ENCODE results near the gene FRAS1.

DNA sequence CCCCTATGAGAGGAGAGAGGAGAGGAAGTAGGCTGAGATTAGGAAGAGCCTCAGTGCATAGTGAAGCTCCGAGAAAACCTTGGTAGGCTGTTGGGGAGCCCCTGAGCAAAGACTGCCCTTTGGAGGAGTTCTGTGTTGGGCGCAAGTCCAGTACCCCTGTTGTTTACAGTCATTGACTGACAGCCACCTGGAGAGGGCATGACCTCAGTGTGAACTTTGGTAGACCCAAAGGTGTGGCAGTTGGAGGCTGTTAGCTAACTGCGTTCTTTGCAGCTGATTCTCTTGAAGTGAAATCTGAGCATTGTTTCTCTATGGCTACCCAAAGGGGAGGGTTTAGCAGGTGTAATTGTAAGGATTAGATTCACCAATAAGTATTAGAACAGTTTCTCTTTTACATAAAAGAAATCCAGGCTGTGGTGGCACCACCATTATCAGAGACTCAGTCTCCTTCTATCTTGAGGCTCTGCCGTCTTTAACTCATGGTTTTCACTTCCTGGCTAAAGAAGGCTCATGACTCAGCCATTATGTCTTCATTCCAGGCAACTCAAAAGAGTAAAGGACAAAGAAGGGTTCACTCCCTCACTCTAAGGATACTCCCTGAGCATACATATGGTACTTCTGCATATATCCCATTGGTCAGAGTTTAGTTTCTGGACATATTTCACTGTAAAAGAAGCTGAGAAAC is 527.9 kb downstream of the FRAS1 start:
- TF ChIP-seq YY1 (IDR thresholded peaks at IDR 0.05; ENCODE audit: low read depth, low read length) (no peak), CTCF (IDR thresholded peaks at IDR 0.05; ENCODE audit: control extremely low read depth in 1 of 3, insufficient read depth in 1 of 3, low read depth in 1 of 3, low read length in 3 of 3) (no peak), PHF8 (conservative IDR thresholded peaks at IDR 0.05; ENCODE audit: low read depth, low read length) (no peak), EZH2 (IDR thresholded peaks at IDR 0.05; ENCODE audit: low read depth, low read length, severe bottlenecking) (no peak), USF2 (IDR thresholded peaks at IDR 0.05; ENCODE audit: low read length) (no peak), HDAC6 (IDR thresholded peaks at IDR 0.05; ENCODE audit: low read depth, low read length) (no peak), MAFK (IDR thresholded peaks at IDR 0.05; ENCODE audit: low read depth, low read length) (no peak), CTBP2 (IDR thresholded peaks at IDR 0.05; ENCODE audit: borderline replicate concordance, insufficient read depth, insufficient read length, low read length) (no peak), EGR1 (IDR thresholded peaks at IDR 0.05; ENCODE audit: borderline replicate concordance, low read depth, low read length) (no peak)
- TF ChIP-seq, protein P1, sequence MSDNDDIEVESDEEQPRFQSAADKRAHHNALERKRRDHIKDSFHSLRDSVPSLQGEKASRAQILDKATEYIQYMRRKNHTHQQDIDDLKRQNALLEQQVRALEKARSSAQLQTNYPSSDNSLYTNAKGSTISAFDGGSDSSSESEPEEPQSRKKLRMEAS (IDR thresholded peaks at IDR 0.05) = no peak

All from H1 (cell line).